Astrocyte of the cerebellum (primary cell): ENCODE results near the gene ID1.

Experiments
- DNase-seq: peaks from one replicate; pipeline ENCODE4 v3.0.0-alpha.2; 2011; ENCODE audit warnings: low read depth
- H3K4me3 ChIP-seq: 2 replicates; pipeline ENCODE4 v1.5.1; 2011; ENCODE audit warnings: mild to moderate bottlenecking, low read depth, low read length, moderate library complexity
- in situ Hi-C: cut with HindIII; loops from 2 replicates; pipeline ENCODE4 v1.10.0; 2017; ENCODE audit warnings: low sequenced_read_pairs
- TF ChIP-seq, protein P1 (sequence below): IDR thresholded peaks from 2 replicates; pipeline ENCODE4 v1.5.1; 2012; ENCODE audit warnings: low read length, low read depth, moderate library complexity, mild to moderate bottlenecking; ENCODE audit errors: missing control alignments

ID1 gene

DNA sequence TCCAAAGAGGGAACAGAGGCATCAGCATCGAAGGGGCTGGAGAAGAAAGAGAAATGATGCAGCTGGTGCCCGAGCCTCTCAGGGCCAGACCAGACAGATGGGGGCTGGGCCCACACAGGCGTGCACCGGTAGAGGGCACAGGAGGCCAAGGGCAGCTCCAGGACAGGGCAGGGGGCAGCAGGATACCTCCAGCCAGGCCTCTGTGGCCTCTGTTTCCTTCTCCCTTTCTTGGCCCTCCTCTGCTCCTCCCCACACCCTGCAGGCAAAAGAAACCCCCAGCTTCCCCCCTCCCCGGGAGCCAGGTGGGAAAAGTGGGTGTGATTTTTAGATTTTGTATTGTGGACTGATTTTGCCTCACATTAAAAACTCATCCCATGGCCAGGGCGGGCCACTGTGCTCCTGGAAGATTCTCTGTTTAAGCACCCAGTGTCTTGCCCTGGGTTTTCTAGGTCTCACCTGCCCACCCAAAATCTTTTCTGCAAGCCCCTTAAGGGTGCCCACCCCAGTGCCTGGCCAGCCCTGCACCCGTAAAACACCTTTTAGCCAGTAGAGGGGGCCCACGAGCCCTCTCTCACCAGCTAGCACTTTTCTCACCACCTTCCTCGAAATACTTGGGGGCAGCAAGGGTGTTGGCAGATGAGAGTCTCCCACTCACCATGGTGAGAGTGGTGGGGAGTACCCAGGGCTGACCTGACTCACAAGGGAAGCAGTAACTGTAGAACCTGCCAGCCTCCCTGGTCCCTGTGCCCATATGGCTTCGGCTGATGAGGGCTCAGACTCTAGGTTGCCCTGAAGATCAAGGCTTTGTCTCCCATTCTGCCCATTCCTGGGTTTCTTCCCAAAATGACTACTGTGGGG, 35.7 kb upstream of the ID1 start:
- DNase-seq = no peak
- TF ChIP-seq, protein P1, sequence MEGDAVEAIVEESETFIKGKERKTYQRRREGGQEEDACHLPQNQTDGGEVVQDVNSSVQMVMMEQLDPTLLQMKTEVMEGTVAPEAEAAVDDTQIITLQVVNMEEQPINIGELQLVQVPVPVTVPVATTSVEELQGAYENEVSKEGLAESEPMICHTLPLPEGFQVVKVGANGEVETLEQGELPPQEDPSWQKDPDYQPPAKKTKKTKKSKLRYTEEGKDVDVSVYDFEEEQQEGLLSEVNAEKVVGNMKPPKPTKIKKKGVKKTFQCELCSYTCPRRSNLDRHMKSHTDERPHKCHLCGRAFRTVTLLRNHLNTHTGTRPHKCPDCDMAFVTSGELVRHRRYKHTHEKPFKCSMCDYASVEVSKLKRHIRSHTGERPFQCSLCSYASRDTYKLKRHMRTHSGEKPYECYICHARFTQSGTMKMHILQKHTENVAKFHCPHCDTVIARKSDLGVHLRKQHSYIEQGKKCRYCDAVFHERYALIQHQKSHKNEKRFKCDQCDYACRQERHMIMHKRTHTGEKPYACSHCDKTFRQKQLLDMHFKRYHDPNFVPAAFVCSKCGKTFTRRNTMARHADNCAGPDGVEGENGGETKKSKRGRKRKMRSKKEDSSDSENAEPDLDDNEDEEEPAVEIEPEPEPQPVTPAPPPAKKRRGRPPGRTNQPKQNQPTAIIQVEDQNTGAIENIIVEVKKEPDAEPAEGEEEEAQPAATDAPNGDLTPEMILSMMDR = peak; percentile 92
- in situ Hi-C loops = loop anchor here (5.0 kb wide), 1 partner anchor 43 kb away; no protein-coding TSS in a partner anchor
- H3K4me3 ChIP-seq = no peak overlapping the region

DNA sequence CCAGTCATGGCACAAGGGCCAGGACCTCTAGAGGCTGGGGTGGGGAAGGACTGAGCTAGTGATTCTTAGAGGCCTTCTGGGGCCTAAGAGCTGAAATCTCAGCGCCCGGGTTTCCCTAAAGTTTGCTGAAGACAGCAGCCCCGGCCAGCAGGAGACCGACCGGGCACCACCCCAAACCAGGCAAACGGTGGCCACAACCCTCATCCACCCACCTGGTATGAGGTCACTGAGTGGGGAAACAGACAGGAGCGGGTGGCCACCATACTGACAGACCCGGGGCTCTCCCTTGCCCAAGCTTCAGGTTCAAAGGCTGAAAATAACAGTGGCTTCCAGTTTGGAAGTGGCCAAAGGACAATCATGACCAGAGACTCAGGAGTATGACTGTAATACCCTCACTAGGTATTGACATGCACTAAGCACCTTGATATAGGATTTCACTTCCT, 35.0 kb upstream of the ID1 start:
- TF ChIP-seq, protein P1 = no peak
- no peak overlapping the region for H3K4me3 ChIP-seq
- no peak for DNase-seq
- in situ Hi-C loops = no loop called here

- H3K4me3 ChIP-seq = no peak overlapping the region
- TF ChIP-seq, protein P1 = no peak
- no peak for DNase-seq
- in situ Hi-C loops = no loop called here
Observed at GRCh38 chr20:31570735-31571617, 34.1 kb upstream of the ID1 start.

- no peak for DNase-seq
- peak overlapping the region; percentile 16 for H3K4me3 ChIP-seq
- TF ChIP-seq, protein P1 = no peak
- in situ Hi-C loops = no loop called here
Observed at GRCh38 chr20:31572042-31572700, 32.9 kb upstream of the ID1 start.

DNA sequence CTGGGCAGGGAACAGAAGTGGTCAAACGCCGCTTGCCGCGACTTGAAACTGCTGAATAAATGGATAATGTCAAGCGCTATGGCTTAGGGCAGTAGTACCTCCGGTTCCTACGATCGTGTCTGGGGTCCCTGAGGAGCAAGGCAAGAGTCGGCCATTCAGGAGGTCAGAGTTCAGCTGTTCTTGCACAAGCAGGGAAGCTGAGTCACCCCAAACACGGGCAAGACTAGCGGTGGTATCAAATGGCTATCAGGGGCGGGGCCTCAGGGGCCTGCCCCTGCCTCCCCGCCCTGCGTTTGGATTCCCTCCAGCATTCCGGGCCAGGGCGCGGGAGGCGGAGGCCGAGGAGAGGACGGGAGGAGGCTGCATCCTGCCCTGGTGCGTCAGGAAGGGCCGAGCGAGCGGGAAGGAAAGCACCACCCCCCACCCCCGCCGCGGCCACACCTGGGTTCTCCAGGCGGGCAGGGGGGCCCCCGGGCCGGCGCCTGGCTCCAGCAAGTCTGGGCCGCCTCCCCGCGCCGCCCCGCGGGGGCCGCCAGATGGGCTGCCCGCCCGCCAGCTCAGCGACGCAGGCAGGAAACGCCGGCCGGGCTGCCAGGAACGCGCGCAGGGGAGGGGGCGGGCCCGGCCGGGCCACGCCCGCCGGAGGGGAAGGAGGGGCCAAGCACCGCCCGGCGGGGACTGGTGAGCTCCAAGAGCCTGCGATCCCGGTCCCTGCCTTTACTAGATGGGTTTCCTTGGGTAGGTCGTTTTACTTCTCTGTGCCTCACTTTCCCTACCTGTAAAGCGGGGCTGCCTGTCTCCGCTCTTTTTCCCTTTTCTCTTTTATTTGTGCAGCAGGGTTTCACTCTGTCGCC, 32.2 kb upstream of the ID1 start:
- in situ Hi-C loops = no loop called here
- DNase-seq = peak; percentile 93
- peak overlapping the region; percentile 46 for H3K4me3 ChIP-seq
- TF ChIP-seq, protein P1 = no peak
